SK-N-MC (cell line): ENCODE data around the gene LPAR5.

ENCODE experiments used
- EZH2 ChIP-seq: fragments of 200-600 bp; sonication (generic); IDR thresholded peaks from one replicate; pipeline ENCODE4 v1.6.1; 2017; ENCODE audit warnings: antibody characterized with exemption
- POLR2AphosphoS5 ChIP-seq: IDR thresholded peaks from 2 replicates; pipeline ENCODE4 v1.6.1; 2012; ENCODE audit warnings: mild to moderate bottlenecking, low read depth, low read length, borderline replicate concordance

DNA sequence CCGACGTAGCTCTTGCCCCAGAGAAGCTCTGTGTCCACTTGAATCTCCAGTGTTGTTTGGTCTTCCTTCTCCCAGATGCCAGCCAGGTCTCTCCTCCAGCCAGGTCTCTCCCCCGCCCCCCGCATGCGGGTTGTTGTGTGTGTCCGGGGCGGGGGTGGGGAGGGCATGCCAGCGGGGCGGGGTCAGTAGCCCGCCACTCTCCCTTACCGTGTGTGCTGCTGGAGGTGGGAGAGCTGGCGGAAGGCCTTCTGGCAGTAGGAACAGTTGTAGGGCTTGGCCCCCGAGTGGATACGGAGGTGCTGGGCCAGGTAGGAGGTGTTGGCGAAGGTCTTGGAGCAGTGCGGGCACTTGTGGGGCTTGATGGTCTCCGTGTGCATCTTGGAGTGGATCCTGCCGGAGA, 36.4 kb upstream of the LPAR5 start:
- no peak for TF ChIP-seq EZH2
- no peak for TF ChIP-seq POLR2AphosphoS5
